B cell (primary cell): ENCODE results near the gene CPED1. TPM values are rescaled to one million over a fixed set of nuclear protein-coding genes. Genes with fewer than 3 reads are reported as not detected.

Experiments
- ATAC-seq: fragments of 200-7000 bp; cut with Tn5 transposase; one replicate; pipeline ENCODE4 v1.10.0; 2021; ENCODE audit warnings: low read depth, mild to moderate bottlenecking, moderate number of reproducible peaks, moderate library complexity
- CTCF ChIA-PET: fragments of 350-600 bp; sonication (Branson Sonifier 250); formaldehyde crosslinking; loops from one replicate; lab custom pipeline; 2021; ENCODE audit warnings: antibody characterized with exemption, inconsistent platforms; lab: Charles Lee
- POLR2A ChIA-PET: fragments of 350-600 bp; sonication (Branson Sonifier 250); formaldehyde crosslinking; loops from one replicate; lab custom pipeline; 2021; ENCODE audit warnings: antibody characterized with exemption; lab: Charles Lee
- DNase-seq: peaks from one replicate; pipeline ENCODE4 v3.0.0; 2013
- H2AFZ ChIP-seq: 2 replicates; pipeline ENCODE4 v1.6.1; 2012; ENCODE audit warnings: mild to moderate bottlenecking, low read depth, low read length; ENCODE audit not compliant: insufficient read depth, poor library complexity, severe bottlenecking
- H3K27ac ChIP-seq, 2 donors: 1 replicate in 1 of 2; 2 replicates in 1 of 2; pipeline ENCODE4 v1.5.1; 2012 to 2013; ENCODE audit warnings: low read length in 2 of 2, mild to moderate bottlenecking in 2 of 2, moderate library complexity in 1 of 2
- H3K27me3 ChIP-seq, 4 experiments: fragments of 200-600 bp in 1 of 4; sonication (generic) in 1 of 4; replicated peaks in 1 of 4; 1 replicate in 2 of 4; 2 replicates in 2 of 4; pipeline versions ENCODE4 v1.6.1 to v1.7.0; 2013 to 2016; ENCODE audit warnings: low read length in 3 of 4, mild to moderate bottlenecking in 2 of 4, mixed read lengths in 1 of 4, moderate library complexity in 1 of 4; ENCODE audit not compliant: insufficient read depth in 4 of 4, control insufficient read depth in 3 of 4; ENCODE audit errors: control extremely low read depth in 1 of 4
- H3K36me3 ChIP-seq, 2 experiments: replicated peaks in 1 of 2; 1 replicate in 1 of 2; 2 replicates in 1 of 2; pipeline versions ENCODE4 v1.6.1 to v1.7.1; 2013; ENCODE audit warnings: low read length in 1 of 2; ENCODE audit not compliant: insufficient read depth in 2 of 2, control insufficient read depth in 1 of 2; ENCODE audit errors: control extremely low read depth in 1 of 2, extremely low read depth in 1 of 2
- H3K4me1 ChIP-seq, 2 donors: fragments of 200-600 bp in 1 of 2; sonication (generic) in 1 of 2; 1 replicate in 1 of 2; 2 replicates in 1 of 2; pipeline versions ENCODE4 v1.5.1 to v1.6.1; 2013 to 2017; ENCODE audit warnings: low read length in 2 of 2; ENCODE audit not compliant: control insufficient read depth in 2 of 2, insufficient read depth in 2 of 2
- H3K4me2 ChIP-seq: replicated peaks from 2 replicates; pipeline ENCODE3; 2012; ENCODE audit warnings: mild to moderate bottlenecking, low read depth, low read length; ENCODE audit not compliant: poor library complexity, severe bottlenecking
- H3K4me3 ChIP-seq, 5 experiments: fragments of 200-600 bp in 1 of 5; sonication (generic) in 1 of 5; 1 replicate in 3 of 5; 2 replicates in 2 of 5; pipeline versions ENCODE4 v1.5.1 to v1.7.0; 2011 to 2016; ENCODE audit warnings: low read length in 4 of 5, mild to moderate bottlenecking in 4 of 5, low read depth in 2 of 5, control low read depth in 1 of 5, moderate library complexity in 1 of 5; ENCODE audit not compliant: insufficient read depth in 1 of 5; ENCODE audit errors: control extremely low read depth in 1 of 5, extremely low read depth in 1 of 5
- H3K79me2 ChIP-seq: fragments of 200-600 bp; sonication (generic); one replicate; pipeline ENCODE4 v1.6.0; 2016; ENCODE audit warnings: low read length; ENCODE audit not compliant: control insufficient read depth, insufficient read depth
- H3K9ac ChIP-seq: fragments of 200-600 bp; sonication (generic); 2 replicates; pipeline ENCODE4 v1.6.1; 2017; ENCODE audit warnings: mild to moderate bottlenecking, low read length, moderate library complexity
- H3K9me3 ChIP-seq, 3 donors: one replicate each; pipeline versions ENCODE4 v1.6.1 to v1.7.1; 2013; ENCODE audit warnings: low read length in 2 of 3; ENCODE audit not compliant: control insufficient read depth in 2 of 3, insufficient read depth in 1 of 3; ENCODE audit errors: control extremely low read depth in 1 of 3
- H4K20me1 ChIP-seq: 2 replicates; pipeline ENCODE4 v1.6.0; 2012; ENCODE audit warnings: mild to moderate bottlenecking, low read length; ENCODE audit not compliant: insufficient read depth, control insufficient read depth, poor library complexity, severe bottlenecking
- H3K27ac Mint-ChIP-seq: one replicate; pipeline ENCODE4 v1.8.0; 2021; ENCODE audit warnings: mixed read lengths
- H3K27me3 Mint-ChIP-seq: one replicate; pipeline ENCODE4 v1.8.0; 2021; ENCODE audit warnings: mixed read lengths
- H3K4me1 Mint-ChIP-seq: one replicate; pipeline ENCODE4 v1.8.0; 2021; ENCODE audit warnings: mixed read lengths
- H3K4me3 Mint-ChIP-seq: one replicate; pipeline ENCODE4 v1.8.0; 2021; ENCODE audit warnings: mixed read lengths
- H3K9me3 Mint-ChIP-seq: one replicate; pipeline ENCODE4 v1.8.0; 2022; ENCODE audit warnings: mixed read lengths; ENCODE audit not compliant: insufficient read depth
- EZH2 ChIP-seq: IDR thresholded peaks from 2 replicates; pipeline ENCODE4 v1.6.1; 2012; ENCODE audit warnings: borderline replicate concordance, low read depth, mild to moderate bottlenecking, moderate library complexity, low read length; ENCODE audit not compliant: insufficient read depth, poor library complexity, severe bottlenecking
- WGBS: methylation state at CpG from one replicate; pipeline ENCODE4 v1.1.5; 2013; ENCODE audit warnings: missing lambda C conversion rate; ENCODE audit not compliant: insufficient coverage; 5-methylcytosine and 5-hydroxymethylcytosine counted together
- intact Hi-C: fragments of 100-400 bp; cut with micrococcal nuclease; formaldehyde crosslinking; loops from one replicate; pipeline ENCODE4 v1.10.0; 2022
- polyA plus RNA-seq: library from polyadenylated mRNA; depleted of rRNA; stranded (reverse); fragments of >200 nt; gene quantifications from 2 replicates; pipeline ENCODE4 v1.2.3, GENCODE V29; 2012
- total RNA-seq, 2 donors: library from RNA; stranded (reverse); fragments of 120-200 nt in 1 of 2; gene quantifications; 1 replicate in 1 of 2; 2 replicates in 1 of 2; pipeline versions ENCODE4 v1.2.3 to v1.2.4, GENCODE V29; 2013 to 2022
- TF ChIP-seq, protein P1 (sequence below): fragments of 200-600 bp; IDR thresholded peaks from one replicate; pipeline ENCODE4 v1.8.0; 2022; ENCODE audit warnings: antibody characterized with exemption, mild to moderate bottlenecking

Gene CPED1
- total and polyA plus RNA-seq, 2 donors (not counting 1 experiment from before 2014, with no cell fraction given): 0.44 to 3.8 TPM

DNA sequence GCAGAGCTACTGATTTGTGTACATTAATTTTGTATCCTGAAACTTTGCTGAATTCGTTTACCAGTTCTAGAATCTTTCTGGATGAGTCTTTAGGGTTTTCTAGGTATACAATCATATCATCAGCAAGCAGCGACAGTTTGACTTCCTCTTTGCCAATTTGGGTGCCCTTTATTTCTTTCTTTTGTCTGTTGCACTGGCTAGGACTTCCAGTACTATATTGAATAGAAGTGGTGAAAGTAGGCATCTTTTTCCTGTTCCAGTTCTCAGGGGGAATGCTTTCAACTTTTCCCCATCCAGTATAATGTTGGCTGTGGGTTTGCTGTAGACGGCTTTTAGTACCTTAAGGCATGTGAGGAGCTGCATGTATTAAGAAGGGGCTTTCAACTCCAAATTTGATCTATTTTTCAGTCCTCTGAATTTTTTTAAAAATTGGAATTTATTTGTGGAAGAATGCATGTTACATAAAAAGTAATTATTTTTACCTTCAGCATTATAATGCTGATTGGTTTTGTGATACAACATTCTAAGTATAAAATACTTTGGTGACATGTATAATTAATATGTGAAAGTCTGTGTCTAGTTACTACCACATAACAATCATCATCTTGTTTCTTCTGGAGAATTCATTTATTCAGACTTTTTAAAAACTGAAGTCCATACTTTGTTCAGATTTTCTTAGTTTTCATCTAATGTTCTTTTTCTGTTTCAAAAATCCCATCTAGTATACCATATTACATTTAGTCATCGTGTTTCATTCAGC, 49.6 kb downstream of the CPED1 start:
- Histone ChIP-seq H3K27ac (no peak overlapping the region), H4K20me1 (no peaks in the 10 kb centered on the region), H3K4me2 (no peak overlapping the region), H2AFZ (no peak overlapping the region), H3K9me3 (no peaks in the 10 kb centered on the region), H3K4me1 (no peaks in the 10 kb centered on the region), H3K36me3 (no peaks in the 10 kb centered on the region), H3K79me2 (no peaks in the 10 kb centered on the region), H3K4me3 (no peak overlapping the region), H3K27me3 (peaks cover 0 to 7% (median 0%) of the 10 kb centered on the region in 4 experiments), H3K9ac (no peak overlapping the region)
- peaks cover 14% of the 10 kb centered on the region for H3K27me3 Mint-ChIP-seq
- ChIA-PET CTCF (no interaction called here), POLR2A (no interaction called here)
- no peak overlapping the region for H3K27ac Mint-ChIP-seq
- ATAC-seq (no peak), DNase-seq (no peak)
- intact Hi-C loops: no loop called here
- no CpG with 5 or more reads among the region's 4 CpGs for WGBS
- TF ChIP-seq, protein P1, sequence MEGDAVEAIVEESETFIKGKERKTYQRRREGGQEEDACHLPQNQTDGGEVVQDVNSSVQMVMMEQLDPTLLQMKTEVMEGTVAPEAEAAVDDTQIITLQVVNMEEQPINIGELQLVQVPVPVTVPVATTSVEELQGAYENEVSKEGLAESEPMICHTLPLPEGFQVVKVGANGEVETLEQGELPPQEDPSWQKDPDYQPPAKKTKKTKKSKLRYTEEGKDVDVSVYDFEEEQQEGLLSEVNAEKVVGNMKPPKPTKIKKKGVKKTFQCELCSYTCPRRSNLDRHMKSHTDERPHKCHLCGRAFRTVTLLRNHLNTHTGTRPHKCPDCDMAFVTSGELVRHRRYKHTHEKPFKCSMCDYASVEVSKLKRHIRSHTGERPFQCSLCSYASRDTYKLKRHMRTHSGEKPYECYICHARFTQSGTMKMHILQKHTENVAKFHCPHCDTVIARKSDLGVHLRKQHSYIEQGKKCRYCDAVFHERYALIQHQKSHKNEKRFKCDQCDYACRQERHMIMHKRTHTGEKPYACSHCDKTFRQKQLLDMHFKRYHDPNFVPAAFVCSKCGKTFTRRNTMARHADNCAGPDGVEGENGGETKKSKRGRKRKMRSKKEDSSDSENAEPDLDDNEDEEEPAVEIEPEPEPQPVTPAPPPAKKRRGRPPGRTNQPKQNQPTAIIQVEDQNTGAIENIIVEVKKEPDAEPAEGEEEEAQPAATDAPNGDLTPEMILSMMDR: no peak
- no peak for TF ChIP-seq EZH2
- H3K4me3 Mint-ChIP-seq: no peak overlapping the region
- no peaks in the 10 kb centered on the region for H3K4me1 Mint-ChIP-seq
- no peaks in the 10 kb centered on the region for H3K9me3 Mint-ChIP-seq

DNA sequence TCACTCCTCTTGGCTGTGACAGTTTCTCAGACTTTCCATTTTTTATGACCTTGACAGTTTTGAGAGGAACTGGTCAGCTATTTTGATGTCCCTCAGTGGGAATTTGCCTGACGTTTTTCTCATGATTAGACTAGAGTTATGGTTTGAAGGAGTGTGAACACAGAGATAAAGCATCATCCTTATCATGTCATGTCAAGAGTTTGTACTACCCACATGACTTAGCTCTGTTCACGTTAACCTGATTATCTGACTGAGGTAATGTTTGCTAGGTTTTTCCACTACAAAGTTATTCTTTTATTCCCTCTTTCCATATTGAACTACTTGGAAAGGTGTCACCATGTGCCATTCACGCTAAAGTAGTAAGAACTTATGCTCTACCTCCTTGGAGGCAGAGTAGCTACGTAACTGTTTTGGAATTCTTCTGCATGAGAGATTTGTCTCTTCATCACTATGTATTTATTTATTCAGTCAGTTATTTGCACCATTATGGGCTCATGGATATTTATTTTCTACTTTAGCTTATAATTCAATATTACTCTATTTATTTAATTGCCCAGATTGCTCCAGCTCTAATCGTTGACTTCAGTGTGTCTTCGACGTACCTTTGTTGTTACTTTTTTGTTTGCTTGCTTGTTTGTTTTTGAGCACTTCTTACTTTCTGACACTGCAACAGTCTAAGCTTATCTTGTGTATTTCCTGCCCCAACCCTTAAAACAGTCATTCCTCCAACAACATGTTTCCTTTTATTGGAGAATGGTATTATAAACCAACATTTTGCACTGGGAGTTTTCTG, 50.4 kb downstream of the CPED1 start:
- H3K4me1 Mint-ChIP-seq: no peaks in the 10 kb centered on the region
- peaks cover 14% of the 10 kb centered on the region for H3K27me3 Mint-ChIP-seq
- H3K9me3 ChIP-seq: no peaks in the 10 kb centered on the region
- H3K79me2 ChIP-seq: no peaks in the 10 kb centered on the region
- no peak overlapping the region for H2AFZ ChIP-seq
- H3K27ac ChIP-seq: no peak overlapping the region
- no peaks in the 10 kb centered on the region for H4K20me1 ChIP-seq
- no peak overlapping the region for H3K27ac Mint-ChIP-seq
- no peak for TF ChIP-seq EZH2
- TF ChIP-seq, protein P1: no peak
- no peak overlapping the region for H3K9ac ChIP-seq
- DNase-seq (no peak), ATAC-seq (no peak)
- ChIA-PET CTCF (no interaction called here), POLR2A (no interaction called here)
- WGBS: no CpG with 5 or more reads among the region's 7 CpGs
- H3K4me2 ChIP-seq: no peak overlapping the region
- no peak overlapping the region for H3K4me3 ChIP-seq
- H3K9me3 Mint-ChIP-seq: no peaks in the 10 kb centered on the region
- H3K4me3 Mint-ChIP-seq: no peak overlapping the region
- H3K4me1 ChIP-seq: no peaks in the 10 kb centered on the region
- H3K36me3 ChIP-seq: no peaks in the 10 kb centered on the region
- H3K27me3 ChIP-seq: peaks cover 0 to 7% (median 0%) of the 10 kb centered on the region in 4 experiments
- intact Hi-C loops: no loop called here
